ENCODE results near the gene HLA-DMB.

HLA-DMB gene

DNA sequence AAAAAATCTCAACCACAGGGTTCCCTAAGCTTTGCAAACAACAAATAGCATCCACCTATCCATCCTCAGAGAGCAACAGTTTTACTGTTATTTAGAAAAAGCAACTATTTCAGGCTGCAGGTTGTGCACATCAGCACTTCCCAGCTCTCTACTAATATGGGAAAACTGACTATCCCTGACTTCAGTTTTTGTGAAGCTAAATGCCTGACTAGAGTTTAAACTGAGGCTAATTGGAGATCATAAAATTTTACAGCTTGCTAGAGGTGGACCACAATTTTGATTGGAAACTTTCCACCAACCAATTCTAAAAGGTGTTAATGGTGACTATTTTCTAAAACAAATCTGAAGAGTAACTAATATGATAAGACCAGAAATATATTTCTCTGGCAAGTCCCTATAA is 36.9 kb downstream of the HLA-DMB start:
- DNase-seq = no peak

GRCh38 chr6:32895006-32895345 is 45.9 kb downstream of the HLA-DMB start:
- no peak for DNase-seq

- DNase-seq = peak; percentile 79 to 83
Observed at GRCh38 chr6:32894085-32895005, 46.5 kb downstream of the HLA-DMB start.

- no peak for DNase-seq
Observed at GRCh38 chr6:32890831-32891230, 50.0 kb downstream of the HLA-DMB start.

DNA sequence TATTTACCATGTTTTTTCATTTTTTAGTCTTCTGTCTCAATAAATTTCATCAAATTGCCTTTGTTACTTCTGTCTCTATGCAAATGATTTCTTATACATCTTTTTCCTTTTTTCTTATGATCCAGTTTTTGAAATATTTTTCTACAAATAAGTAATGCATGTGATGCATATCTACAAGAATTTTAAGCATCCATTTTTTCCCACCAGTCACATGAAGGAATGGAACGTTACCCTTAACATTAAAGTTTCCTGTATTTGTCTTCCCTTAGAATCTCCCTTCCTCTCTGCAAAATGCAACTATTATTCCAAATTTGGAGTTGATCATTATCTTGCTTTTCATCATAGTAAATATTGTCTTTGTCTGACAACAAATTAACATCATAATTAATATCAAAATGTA is 51.3 kb downstream of the HLA-DMB start:
- DNase-seq = no peak

GRCh38 chr6:32888576-32888975 is 52.3 kb downstream of the HLA-DMB start:
- no peak for DNase-seq

- DNase-seq = no peak
Observed at GRCh38 chr6:32887616-32888015, 53.2 kb downstream of the HLA-DMB start.

DNA sequence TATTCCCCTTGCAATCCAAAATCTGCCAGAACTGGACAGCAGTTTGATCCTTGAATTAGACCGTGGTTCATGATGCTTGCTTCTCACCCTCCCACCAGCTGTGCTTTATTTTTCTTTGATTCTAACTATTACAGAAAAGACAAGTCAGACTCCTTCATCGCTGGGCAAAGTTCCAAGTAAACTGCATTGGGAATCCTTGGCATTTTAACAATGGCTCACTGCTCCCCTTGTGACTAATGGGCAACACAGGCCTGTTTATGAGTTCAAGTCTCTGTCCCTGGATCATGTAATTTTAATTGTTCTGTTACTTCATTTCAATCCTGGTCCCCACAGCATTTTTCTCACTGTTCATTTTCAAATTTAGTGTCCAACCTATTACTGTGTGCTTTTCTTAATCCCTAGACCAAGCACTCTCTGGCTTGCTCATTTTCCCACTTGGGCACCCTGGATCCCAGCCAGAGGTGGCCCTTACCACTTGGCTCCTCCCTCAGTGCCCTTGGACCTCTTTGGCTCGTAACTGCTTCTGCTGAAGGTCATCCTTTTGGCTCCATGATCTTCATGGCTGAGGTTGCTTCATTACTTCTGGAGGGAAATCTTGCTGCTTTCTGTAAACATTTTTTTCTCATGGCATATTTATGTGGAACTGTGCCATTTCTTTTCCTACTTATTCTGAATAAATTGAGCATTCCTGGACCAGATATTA is 54.0 kb downstream of the HLA-DMB start:
- no peak for DNase-seq

- peak in 1 of 2 donors; percentile 82 for DNase-seq
Observed at GRCh38 chr6:32885698-32886286, 55.0 kb downstream of the HLA-DMB start.

Data from bone marrow (tissue), 2 donors.